Epidermal melanocyte (primary cell): ENCODE measurements around the gene BORCS6.
"Not testable (repeated sequence)": the region's sequence is repeated elsewhere in the genome, so short reads cannot be mapped to it uniquely, and the experiment has no call there.

Source experiments
- DNase-seq: peaks from one replicate; pipeline ENCODE4 v3.0.0; 2011; ENCODE audit warnings: low spot score; ENCODE audit not compliant: insufficient read length

Gene BORCS6

GRCh38 chr17:8189711-8190477 is at the start of gene BORCS6:
Gene BORCS6 (minus strand): TSS chr17:8190180. CDS start chr17:8190140, 40 bp downstream.
- peak; percentile 94 for DNase-seq

GRCh38 chr17:8237886-8238285 is 47.9 kb upstream of the BORCS6 start:
- no peak for DNase-seq

GRCh38 chr17:8237175-8237574 is 47.2 kb upstream of the BORCS6 start:
- DNase-seq = no peak

GRCh38 chr17:8235676-8236075 is 45.7 kb upstream of the BORCS6 start:
- no peak for DNase-seq

- no peak for DNase-seq
Measured at GRCh38 chr17:8234361-8235270, 44.6 kb upstream of the BORCS6 start.

- DNase-seq = no peak
Measured at GRCh38 chr17:8231701-8232100, 41.7 kb upstream of the BORCS6 start.

GRCh38 chr17:8227238-8227581 is 37.2 kb upstream of the BORCS6 start:
- DNase-seq = no peak

- DNase-seq = peak; percentile 80
Measured at GRCh38 chr17:8226536-8227237, 36.7 kb upstream of the BORCS6 start.

- no peak for DNase-seq
Measured at GRCh38 chr17:8225813-8226535, 36.0 kb upstream of the BORCS6 start.

- DNase-seq = no peak
Measured at GRCh38 chr17:8224891-8225812, 35.2 kb upstream of the BORCS6 start.

- no peak for DNase-seq
Measured at GRCh38 chr17:8223356-8224126, 33.6 kb upstream of the BORCS6 start.

- no peak for DNase-seq
Measured at GRCh38 chr17:8222630-8223355, 32.8 kb upstream of the BORCS6 start.

- DNase-seq = no peak
Measured at GRCh38 chr17:8222380-8222629, 32.3 kb upstream of the BORCS6 start.

- DNase-seq = peak; percentile 21
Measured at GRCh38 chr17:8221663-8222379, 31.8 kb upstream of the BORCS6 start.

GRCh38 chr17:8220783-8221662 is 31.0 kb upstream of the BORCS6 start:
- peak; percentile 29 for DNase-seq

GRCh38 chr17:8214000-8214399 is 24.0 kb upstream of the BORCS6 start:
- DNase-seq = not testable (repeated sequence)
